ENCODE results near the gene SULT2B1.

Gene SULT2B1

GRCh38 chr19:48632692-48633147 lies 80.7 kb downstream of the SULT2B1 start:
- TF ChIP-seq, protein P1, sequence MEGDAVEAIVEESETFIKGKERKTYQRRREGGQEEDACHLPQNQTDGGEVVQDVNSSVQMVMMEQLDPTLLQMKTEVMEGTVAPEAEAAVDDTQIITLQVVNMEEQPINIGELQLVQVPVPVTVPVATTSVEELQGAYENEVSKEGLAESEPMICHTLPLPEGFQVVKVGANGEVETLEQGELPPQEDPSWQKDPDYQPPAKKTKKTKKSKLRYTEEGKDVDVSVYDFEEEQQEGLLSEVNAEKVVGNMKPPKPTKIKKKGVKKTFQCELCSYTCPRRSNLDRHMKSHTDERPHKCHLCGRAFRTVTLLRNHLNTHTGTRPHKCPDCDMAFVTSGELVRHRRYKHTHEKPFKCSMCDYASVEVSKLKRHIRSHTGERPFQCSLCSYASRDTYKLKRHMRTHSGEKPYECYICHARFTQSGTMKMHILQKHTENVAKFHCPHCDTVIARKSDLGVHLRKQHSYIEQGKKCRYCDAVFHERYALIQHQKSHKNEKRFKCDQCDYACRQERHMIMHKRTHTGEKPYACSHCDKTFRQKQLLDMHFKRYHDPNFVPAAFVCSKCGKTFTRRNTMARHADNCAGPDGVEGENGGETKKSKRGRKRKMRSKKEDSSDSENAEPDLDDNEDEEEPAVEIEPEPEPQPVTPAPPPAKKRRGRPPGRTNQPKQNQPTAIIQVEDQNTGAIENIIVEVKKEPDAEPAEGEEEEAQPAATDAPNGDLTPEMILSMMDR (IDR thresholded peaks at IDR 0.05; ENCODE audit: insufficient read depth, low read depth, low read length, missing control alignments) = no peak
- no peak for DNase-seq (ENCODE audit: low read depth)
- no peak overlapping the region for H3K4me3 ChIP-seq (ENCODE audit: low read depth, low read length)

GRCh38 chr19:48633148-48634035 lies 81.4 kb downstream of the SULT2B1 start:
- H3K4me3 ChIP-seq (ENCODE audit: low read depth, low read length) = peak overlapping the region; percentile 55
- TF ChIP-seq, protein P1 (IDR thresholded peaks at IDR 0.05; ENCODE audit: insufficient read depth, low read depth, low read length, missing control alignments) = no peak
- peak; percentile 31 for DNase-seq (ENCODE audit: low read depth)

DNA sequence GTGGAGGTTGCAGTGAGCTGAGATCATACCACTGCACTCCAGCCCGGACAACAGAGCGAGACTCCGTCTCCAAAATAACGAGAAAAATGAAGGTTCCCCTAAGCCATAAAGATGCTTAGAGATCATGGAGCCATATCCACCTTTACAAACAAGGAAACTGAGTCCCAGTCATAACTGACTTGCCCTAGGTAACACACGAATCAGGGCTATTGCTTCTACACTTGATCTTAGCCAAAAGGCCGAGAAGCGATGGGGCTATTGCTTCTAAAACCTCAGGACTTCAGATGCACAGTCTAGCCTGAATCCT lies 82.0 kb downstream of the SULT2B1 start:
- no peak for DNase-seq (ENCODE audit: low read depth)

DNA sequence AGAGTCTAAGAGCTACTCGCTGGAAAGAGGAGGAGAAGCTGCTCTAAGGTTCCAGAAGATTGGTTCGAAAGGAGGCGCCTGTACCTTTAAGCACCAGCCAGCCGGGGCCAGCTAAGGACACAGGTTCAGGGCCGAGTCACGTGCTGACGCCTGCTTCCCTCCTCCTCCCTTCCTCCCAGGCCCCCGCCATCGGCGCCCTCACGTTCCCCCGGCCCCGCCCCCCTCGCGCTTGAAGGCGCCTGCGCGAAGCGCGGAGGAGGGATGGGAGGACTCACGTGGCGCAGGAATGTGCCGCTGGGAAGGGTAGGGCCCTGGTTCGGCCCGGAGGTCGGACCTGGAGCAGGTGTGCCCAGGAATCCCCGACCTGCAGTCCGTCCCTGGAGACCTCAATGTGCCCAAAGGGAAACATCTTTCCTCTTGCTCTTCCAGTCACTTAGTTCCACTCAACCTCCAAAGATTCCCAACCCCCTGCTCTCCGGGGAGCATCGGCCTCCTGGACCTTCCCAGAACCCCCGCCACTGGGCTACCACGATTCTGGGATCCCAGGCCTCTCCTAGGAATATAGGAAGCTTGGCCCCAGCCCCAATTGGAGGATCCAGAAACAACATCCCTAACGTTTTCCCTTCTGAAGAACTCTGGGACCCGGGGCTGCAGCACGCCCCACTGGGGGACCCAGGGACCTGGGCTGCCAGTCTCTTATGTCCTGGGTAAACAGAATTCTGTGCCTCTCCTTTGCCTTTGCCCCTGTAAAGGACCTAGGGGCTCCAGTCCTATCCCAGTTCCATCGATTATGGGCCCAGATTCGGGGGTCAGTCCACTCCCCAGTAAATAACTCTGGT lies 82.7 kb downstream of the SULT2B1 start:
- peak; percentile 98 for DNase-seq (ENCODE audit: low read depth)
- peak overlapping the region; percentile 65 for H3K4me3 ChIP-seq (ENCODE audit: low read depth, low read length)
- TF ChIP-seq, protein P1 (IDR thresholded peaks at IDR 0.05; ENCODE audit: insufficient read depth, low read depth, low read length, missing control alignments) = no peak

More for the DNA sequence above, 82.0 kb downstream of the SULT2B1 start:
- H3K4me3 ChIP-seq (ENCODE audit: low read depth, low read length) = peak overlapping the region; percentile 55
- TF ChIP-seq, protein P1 (IDR thresholded peaks at IDR 0.05; ENCODE audit: insufficient read depth, low read depth, low read length, missing control alignments) = no peak

- TF ChIP-seq, protein P1 (IDR thresholded peaks at IDR 0.05; ENCODE audit: insufficient read depth, low read depth, low read length, missing control alignments) = no peak
- peak overlapping the region; percentile 73 for H3K4me3 ChIP-seq (ENCODE audit: low read depth, low read length)
- DNase-seq (ENCODE audit: low read depth) = peak; percentile 82
Measured at GRCh38 chr19:48635263-48635965, 83.4 kb downstream of the SULT2B1 start.

DNA sequence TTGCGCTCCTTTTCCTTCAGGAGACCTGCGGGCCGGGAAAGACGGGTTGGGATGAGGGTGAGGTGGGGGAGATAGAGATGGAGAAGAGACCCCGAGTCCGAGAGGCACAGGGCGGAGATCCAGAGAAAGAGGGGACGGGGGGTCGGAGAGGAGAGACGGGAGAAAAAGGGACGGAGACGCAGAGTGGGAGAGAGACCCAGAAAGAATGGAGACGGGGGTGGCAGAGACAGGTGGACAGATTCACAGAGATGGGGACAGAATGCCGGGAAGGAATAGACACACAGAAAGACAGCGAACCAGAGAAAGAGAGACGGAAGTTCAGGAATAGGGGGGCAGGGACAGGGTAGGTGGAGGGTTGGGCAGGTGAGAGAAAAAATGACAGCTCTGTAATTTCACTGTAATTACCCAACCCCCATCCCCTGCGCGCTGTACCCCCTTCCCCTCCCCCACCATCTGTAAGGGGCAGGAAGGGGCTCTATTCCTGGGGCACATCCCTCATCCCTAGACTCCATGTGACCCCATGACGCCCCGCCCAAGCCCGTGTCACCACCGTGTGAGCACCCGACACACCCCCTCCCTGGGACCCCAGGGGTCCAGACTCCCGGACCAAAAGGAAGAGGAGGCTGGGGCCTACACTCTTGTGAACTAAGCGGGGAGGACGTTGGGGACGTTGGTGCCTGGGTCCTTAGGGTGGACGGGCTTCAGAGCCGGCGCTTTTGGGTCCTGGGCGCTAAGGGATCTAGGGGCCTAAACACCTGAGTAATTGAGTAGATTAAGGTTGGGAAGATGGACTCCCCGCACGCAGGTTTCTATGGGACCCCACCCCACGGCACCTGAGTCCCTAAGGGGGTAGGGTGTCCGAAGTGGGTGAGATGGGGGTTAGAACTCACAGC lies 84.2 kb downstream of the SULT2B1 start:
- H3K4me3 ChIP-seq (ENCODE audit: low read depth, low read length) = peak overlapping the region; percentile 73
- DNase-seq (ENCODE audit: low read depth) = peak; percentile 17
- TF ChIP-seq, protein P1 (IDR thresholded peaks at IDR 0.05; ENCODE audit: insufficient read depth, low read depth, low read length, missing control alignments) = no peak
